SIG-M5 treated with dmso at 0.1 percent for 504 hours (cell line): ENCODE data around the gene RASGEF1C.
"Not testable (repeated sequence)": the region's sequence is repeated elsewhere in the genome, so short reads cannot be mapped to it uniquely, and the experiment has no call there.

Experiments
- DNase-seq: peaks from one replicate; lab custom pipeline; 2025; ENCODE audit not compliant: unreplicated experiment; lab: John Stamatoyannopoulos, UW

Gene RASGEF1C

GRCh38 chr5:180101451-180102105, 107.4 kb downstream of the RASGEF1C start:
- no peak for DNase-seq

- DNase-seq, result no peak
Observed at GRCh38 chr5:180100621-180101450, 108.2 kb downstream of the RASGEF1C start.

GRCh38 chr5:180099733-180100611, 109.0 kb downstream of the RASGEF1C start:
- DNase-seq, result no peak

GRCh38 chr5:180098991-180099732, 109.8 kb downstream of the RASGEF1C start:
- no peak for DNase-seq

GRCh38 chr5:180098526-180098925, 110.5 kb downstream of the RASGEF1C start:
- DNase-seq, result no peak

GRCh38 chr5:180097926-180098325, 111.1 kb downstream of the RASGEF1C start:
- DNase-seq, result no peak

GRCh38 chr5:180097163-180097894, 111.7 kb downstream of the RASGEF1C start:
- no peak for DNase-seq

- DNase-seq, result no peak
Observed at GRCh38 chr5:180096616-180097015, 112.4 kb downstream of the RASGEF1C start.

- no peak for DNase-seq
Observed at GRCh38 chr5:180095545-180095944, 113.5 kb downstream of the RASGEF1C start.

GRCh38 chr5:180093651-180094382, 115.2 kb downstream of the RASGEF1C start:
- DNase-seq, result peak; percentile 66

GRCh38 chr5:180093241-180093640, 115.8 kb downstream of the RASGEF1C start:
- DNase-seq, result no peak

- peak; percentile 76 for DNase-seq
Observed at GRCh38 chr5:180090769-180091546, 118.1 kb downstream of the RASGEF1C start.

GRCh38 chr5:180090098-180090768, 118.8 kb downstream of the RASGEF1C start:
- peak; percentile 38 for DNase-seq

GRCh38 chr5:180089628-180090027, 119.4 kb downstream of the RASGEF1C start:
- not testable (repeated sequence) for DNase-seq

GRCh38 chr5:180088561-180088960, 120.5 kb downstream of the RASGEF1C start:
- no peak for DNase-seq

GRCh38 chr5:180086816-180087399, 122.1 kb downstream of the RASGEF1C start:
- no peak for DNase-seq

- no peak for DNase-seq
Observed at GRCh38 chr5:180085837-180086236, 123.2 kb downstream of the RASGEF1C start.
